Measurements from ENCODE around the gene C10orf105. TPM values are rescaled to one million over a fixed set of nuclear protein-coding genes. Genes with fewer than 3 reads are reported as not detected.

C10orf105 gene
- total and polyA plus RNA-seq, 2 of the 13 experiments (the other 11 are each of a cell fraction or from before 2014, with no cell fraction given), result not detected

- ChIA-PET CTCF (ENCODE audit: low intra/inter-chr PET ratio, low total read pairs) (no interaction called here), POLR2A (no interaction called here)
- no peak overlapping the region for H3K9ac ChIP-seq (ENCODE audit: insufficient read depth, low read depth, low read length)
- intact Hi-C loops (cut with micrococcal nuclease; ENCODE audit: unreplicated experiment) (no loop called here), in situ Hi-C loops (cut with HindIII; ENCODE audit: extremely low pct_ligation_motif_present, low pct_unique_long_range_greater_than_20kb) (no loop called here)
- no peaks in the 10 kb centered on the region for H3K9me3 ChIP-seq (ENCODE audit: low read length)
- H3K27ac ChIP-seq (ENCODE audit: extremely low read length, insufficient read depth, low read length), result no peak overlapping the region
- H3K27me3 ChIP-seq (ENCODE audit: control insufficient read depth in 1 of 2, insufficient read depth in 2 of 2, low read length in 2 of 2), result peaks cover 8 to 60% of the 10 kb centered on the region in 2 experiments; a peak in 4 of 5 replicates
- no peaks in the 10 kb centered on the region for H4K20me1 ChIP-seq (ENCODE audit: insufficient read depth, low read length)
- H3K36me3 ChIP-seq (replicated peaks in 1 of 2; ENCODE audit: control insufficient read depth in 1 of 2, insufficient read depth in 2 of 2, low read length in 2 of 2), result no peaks in the 10 kb centered on the region
- WGBS (ENCODE audit: low lambda C conversion rate), result 5% methylated on average over 2 of the region's 2 CpGs
- H3K4me1 ChIP-seq (ENCODE audit: insufficient read depth, low read length), result no peaks in the 10 kb centered on the region
- DNase-seq (ENCODE audit: low spot score), result no peak
- no peaks in the 10 kb centered on the region for H3K79me2 ChIP-seq (ENCODE audit: insufficient read depth, low read length)
- no peak overlapping the region for H3K4me2 ChIP-seq (ENCODE audit: low read depth, low read length)
- BruUV-seq (replicated peaks), result no TSS peak
- H2AFZ ChIP-seq (ENCODE audit: low read length), result no peak overlapping the region
- ATAC-seq, result no peak
- no peak overlapping the region for H3K4me3 ChIP-seq (replicated peaks in 1 of 3; ENCODE audit: insufficient read depth in 1 of 3, low read depth in 2 of 3, low read length in 3 of 3)
- no peak for FAIRE-seq
- TF ChIP-seq, protein P1, sequence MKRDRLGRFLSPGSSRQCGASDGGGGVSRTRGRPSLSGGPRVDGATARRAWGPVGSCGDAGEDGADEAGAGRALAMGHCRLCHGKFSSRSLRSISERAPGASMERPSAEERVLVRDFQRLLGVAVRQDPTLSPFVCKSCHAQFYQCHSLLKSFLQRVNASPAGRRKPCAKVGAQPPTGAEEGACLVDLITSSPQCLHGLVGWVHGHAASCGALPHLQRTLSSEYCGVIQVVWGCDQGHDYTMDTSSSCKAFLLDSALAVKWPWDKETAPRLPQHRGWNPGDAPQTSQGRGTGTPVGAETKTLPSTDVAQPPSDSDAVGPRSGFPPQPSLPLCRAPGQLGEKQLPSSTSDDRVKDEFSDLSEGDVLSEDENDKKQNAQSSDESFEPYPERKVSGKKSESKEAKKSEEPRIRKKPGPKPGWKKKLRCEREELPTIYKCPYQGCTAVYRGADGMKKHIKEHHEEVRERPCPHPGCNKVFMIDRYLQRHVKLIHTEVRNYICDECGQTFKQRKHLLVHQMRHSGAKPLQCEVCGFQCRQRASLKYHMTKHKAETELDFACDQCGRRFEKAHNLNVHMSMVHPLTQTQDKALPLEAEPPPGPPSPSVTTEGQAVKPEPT (CRISPR knock-in tag; IDR thresholded peaks at IDR 0.05; ENCODE audit: low read depth), result no peak
- no peak for TF ChIP-seq ETV5 (CRISPR knock-in tag; IDR thresholded peaks at IDR 0.05; ENCODE audit: borderline replicate concordance)
- no peak for TF ChIP-seq ZNF784 (CRISPR knock-in tag; IDR thresholded peaks at IDR 0.05; ENCODE audit: borderline replicate concordance)
- TF ChIP-seq ATRX (CRISPR knock-in tag; IDR thresholded peaks at IDR 0.05; ENCODE audit: borderline replicate concordance), result no peak
- no peak for TF ChIP-seq MXI1 (IDR thresholded peaks at IDR 0.05; ENCODE audit: borderline replicate concordance, low read depth, low read length)
- no peak for TF ChIP-seq PRDM15 (CRISPR knock-in tag; IDR thresholded peaks at IDR 0.05)
- TF ChIP-seq RXRB (CRISPR knock-in tag; IDR thresholded peaks at IDR 0.05; ENCODE audit: borderline replicate concordance), result no peak
- TF ChIP-seq CBX5 (CRISPR knock-in tag; IDR thresholded peaks at IDR 0.05; ENCODE audit: borderline replicate concordance), result no peak
- no peak for TF ChIP-seq ZBTB25 (CRISPR knock-in tag; IDR thresholded peaks at IDR 0.05)
- TF ChIP-seq, protein P2, sequence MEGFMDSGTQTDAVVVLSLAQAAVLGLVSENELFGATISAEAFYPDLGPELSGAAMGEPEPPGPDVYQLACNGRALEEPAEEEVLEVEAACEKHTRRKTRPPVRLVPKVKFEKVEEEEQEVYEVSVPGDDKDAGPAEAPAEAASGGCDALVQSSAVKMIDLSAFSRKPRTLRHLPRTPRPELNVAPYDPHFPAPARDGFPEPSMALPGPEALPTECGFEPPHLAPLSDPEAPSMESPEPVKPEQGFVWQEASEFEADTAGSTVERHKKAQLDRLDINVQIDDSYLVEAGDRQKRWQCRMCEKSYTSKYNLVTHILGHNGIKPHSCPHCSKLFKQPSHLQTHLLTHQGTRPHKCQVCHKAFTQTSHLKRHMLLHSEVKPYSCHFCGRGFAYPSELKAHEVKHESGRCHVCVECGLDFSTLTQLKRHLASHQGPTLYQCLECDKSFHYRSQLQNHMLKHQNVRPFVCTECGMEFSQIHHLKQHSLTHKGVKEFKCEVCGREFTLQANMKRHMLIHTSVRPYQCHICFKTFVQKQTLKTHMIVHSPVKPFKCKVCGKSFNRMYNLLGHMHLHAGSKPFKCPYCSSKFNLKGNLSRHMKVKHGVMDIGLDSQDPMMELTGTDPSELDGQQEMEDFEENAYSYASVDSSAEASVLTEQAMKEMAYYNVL (CRISPR knock-in tag; IDR thresholded peaks at IDR 0.05; ENCODE audit: borderline replicate concordance), result no peak
- TF ChIP-seq, protein P3, sequence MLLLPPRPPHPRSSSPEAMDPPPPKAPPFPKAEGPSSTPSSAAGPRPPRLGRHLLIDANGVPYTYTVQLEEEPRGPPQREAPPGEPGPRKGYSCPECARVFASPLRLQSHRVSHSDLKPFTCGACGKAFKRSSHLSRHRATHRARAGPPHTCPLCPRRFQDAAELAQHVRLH (CRISPR knock-in tag; IDR thresholded peaks at IDR 0.05; ENCODE audit: borderline replicate concordance, low read depth), result no peak
- TF ChIP-seq, protein P4, sequence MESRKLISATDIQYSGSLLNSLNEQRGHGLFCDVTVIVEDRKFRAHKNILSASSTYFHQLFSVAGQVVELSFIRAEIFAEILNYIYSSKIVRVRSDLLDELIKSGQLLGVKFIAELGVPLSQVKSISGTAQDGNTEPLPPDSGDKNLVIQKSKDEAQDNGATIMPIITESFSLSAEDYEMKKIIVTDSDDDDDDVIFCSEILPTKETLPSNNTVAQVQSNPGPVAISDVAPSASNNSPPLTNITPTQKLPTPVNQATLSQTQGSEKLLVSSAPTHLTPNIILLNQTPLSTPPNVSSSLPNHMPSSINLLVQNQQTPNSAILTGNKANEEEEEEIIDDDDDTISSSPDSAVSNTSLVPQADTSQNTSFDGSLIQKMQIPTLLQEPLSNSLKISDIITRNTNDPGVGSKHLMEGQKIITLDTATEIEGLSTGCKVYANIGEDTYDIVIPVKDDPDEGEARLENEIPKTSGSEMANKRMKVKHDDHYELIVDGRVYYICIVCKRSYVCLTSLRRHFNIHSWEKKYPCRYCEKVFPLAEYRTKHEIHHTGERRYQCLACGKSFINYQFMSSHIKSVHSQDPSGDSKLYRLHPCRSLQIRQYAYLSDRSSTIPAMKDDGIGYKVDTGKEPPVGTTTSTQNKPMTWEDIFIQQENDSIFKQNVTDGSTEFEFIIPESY (CRISPR knock-in tag; IDR thresholded peaks at IDR 0.05), result no peak
Observed at GRCh38 chr10:71717551-71717951, 2.0 kb downstream of the C10orf105 start.
